GM23248 (cell line): Measurements from ENCODE around the gene NECTIN4. TPM values are rescaled to one million over a fixed set of nuclear protein-coding genes. Genes with fewer than 3 reads are reported as not detected.

Experiments
- DNase-seq: peaks from one replicate; pipeline ENCODE4 v3.0.0-alpha.2; 2015
- H2AFZ ChIP-seq: fragments of 200-600 bp; sonication (generic); 2 replicates; pipeline ENCODE4 v1.6.1; 2016; ENCODE audit warnings: antibody characterized with exemption
- H3F3A ChIP-seq: fragments of 200-600 bp; sonication (generic); 2 replicates; pipeline ENCODE4 v1.6.1; 2016; ENCODE audit warnings: mild to moderate bottlenecking, antibody characterized with exemption, mixed run types; ENCODE audit not compliant: insufficient read depth
- H3K27ac ChIP-seq: fragments of 200-600 bp; sonication (generic); 2 replicates; pipeline ENCODE4 v1.5.1; 2016; ENCODE audit warnings: mild to moderate bottlenecking
- H3K27me3 ChIP-seq: fragments of 200-600 bp; sonication (generic); replicated peaks from 2 replicates; pipeline ENCODE4 v1.6.1; 2016; ENCODE audit warnings: mild to moderate bottlenecking; ENCODE audit not compliant: insufficient read depth
- H3K36me3 ChIP-seq: fragments of 200-600 bp; sonication (generic); 2 replicates; pipeline ENCODE4 v1.6.1; 2016; ENCODE audit warnings: low read depth, mild to moderate bottlenecking
- H3K4me1 ChIP-seq: fragments of 200-600 bp; sonication (generic); 2 replicates; pipeline ENCODE4 v1.6.1; 2016; ENCODE audit warnings: mild to moderate bottlenecking; ENCODE audit not compliant: insufficient read depth
- H3K4me2 ChIP-seq: fragments of 200-600 bp; sonication (generic); one replicate; pipeline ENCODE4 v1.6.1; 2016; ENCODE audit warnings: mild to moderate bottlenecking; ENCODE audit not compliant: unreplicated experiment
- H3K4me3 ChIP-seq: fragments of 200-600 bp; sonication (generic); 2 replicates; pipeline ENCODE4 v1.5.1; 2016; ENCODE audit warnings: mild to moderate bottlenecking
- H3K79me2 ChIP-seq: fragments of 200-600 bp; sonication (generic); 2 replicates; pipeline ENCODE4 v1.6.1; 2016; ENCODE audit warnings: mild to moderate bottlenecking; ENCODE audit not compliant: insufficient read depth
- H3K9ac ChIP-seq: fragments of 200-600 bp; sonication (generic); 2 replicates; pipeline ENCODE4 v1.6.1; 2016; ENCODE audit warnings: mild to moderate bottlenecking
- H3K9me2 ChIP-seq: fragments of 200-600 bp; sonication (generic); 2 replicates; pipeline ENCODE4 v1.6.1; 2016; ENCODE audit warnings: mixed run types, mild to moderate bottlenecking, moderate library complexity; ENCODE audit not compliant: insufficient read depth
- H3K9me3 ChIP-seq: fragments of 200-600 bp; sonication (generic); one replicate; pipeline ENCODE4 v1.6.1; 2017; ENCODE audit warnings: low read depth
- H4K20me1 ChIP-seq: fragments of 200-600 bp; sonication (generic); 2 replicates; pipeline ENCODE4 v1.6.0; 2016; ENCODE audit not compliant: insufficient read depth
- EZH2 ChIP-seq: fragments of 200-600 bp; sonication (generic); IDR thresholded peaks from 2 replicates; pipeline ENCODE4 v1.6.1; 2018; ENCODE audit warnings: antibody characterized with exemption, mild to moderate bottlenecking; ENCODE audit not compliant: insufficient read depth, poor library complexity, severe bottlenecking
- EZH2phosphoT487 ChIP-seq: fragments of 200-600 bp; sonication (generic); IDR thresholded peaks from 2 replicates; pipeline ENCODE4 v1.6.1; 2018; ENCODE audit warnings: antibody characterized with exemption, moderate library complexity, mild to moderate bottlenecking, low read depth; ENCODE audit not compliant: insufficient read depth
- WGBS, 2 experiments: methylation state at CpG; one replicate each; pipeline ENCODE4 v1.1.6; 2015 to 2017; ENCODE audit warnings: low lambda C conversion rate in 2 of 2, low coverage in 1 of 2; ENCODE audit errors: missing lambda C conversion rate in 2 of 2; 5-methylcytosine and 5-hydroxymethylcytosine counted together
- in situ Hi-C: fragments of 300-500 bp; cut with MboI; formaldehyde crosslinking; loops from 2 replicates; pipeline ENCODE4 v1.15.0; 2020
- polyA plus RNA-seq: library from polyadenylated mRNA; unstranded; fragments of >200 nt; fragmentation: Nextera tagmentation; extraction: Ambion mirVana; gene quantifications from 2 replicates; pipeline ENCODE4 v1.2.1, GENCODE V29; 2016
- total RNA-seq: library from RNA; depleted of rRNA; stranded (reverse); fragments of >200 nt; shearing (Covaris generic); gene quantifications from 2 replicates; pipeline ENCODE4 v1.2.3, GENCODE V29; 2014

The NECTIN4 gene
- total and polyA plus RNA-seq, 2 experiments from 2014 or later = 0.40 to 0.54 TPM

GRCh38 chr1:161132410-161133219 is 43.3 kb upstream of the NECTIN4 start, which contains the start of gene DEDD:
Gene DEDD, minus strand, starts transcription at chr1:161132667. Its CDS starts 8,205 bp downstream, at chr1:161124462.
- WGBS, 2 experiments = 0 to 2% methylated on average over 30 to 68 of the region's 68 CpGs
- Histone ChIP-seq H3K27me3 (no peaks in the 10 kb centered on the region), H3K4me3 (peak within 1 kb of the TSS; percentile 98), H3F3A (peaks cover 15% of the 10 kb centered on the region), H3K9me2 (no peaks in the 10 kb centered on the region), H3K79me2 (peaks cover 92% of the 10 kb centered on the region), H3K9me3 (no peaks in the 10 kb centered on the region), H3K4me1 (peaks cover 21% of the 10 kb centered on the region), H4K20me1 (no peaks in the 10 kb centered on the region), H2AFZ (peak within 1 kb of the TSS; percentile 93), H3K9ac (peak within 1 kb of the TSS; percentile 91), H3K4me2 (peak within 1 kb of the TSS; percentile 86), H3K36me3 (peaks cover 18% of the 10 kb centered on the region), H3K27ac (peak within 1 kb of the TSS; percentile 88)
- TF ChIP-seq EZH2phosphoT487 = no peak
- no peak for TF ChIP-seq EZH2
- in situ Hi-C loops = no loop called here
- DNase-seq = peak; percentile 97

GRCh38 chr1:161131523-161132409 is 42.4 kb upstream of the NECTIN4 start:
- WGBS, 2 experiments = 1% methylated on average over 7 to 22 of the region's 22 CpGs
- no peaks in the 10 kb centered on the region for H4K20me1 ChIP-seq
- DNase-seq = peak; percentile 59
- in situ Hi-C loops = no loop called here
- peaks cover 11% of the 10 kb centered on the region for H3F3A ChIP-seq
- peak overlapping the region; percentile 93 for H2AFZ ChIP-seq
- no peaks in the 10 kb centered on the region for H3K9me2 ChIP-seq
- H3K27ac ChIP-seq = peak overlapping the region; percentile 88
- H3K27me3 ChIP-seq = no peaks in the 10 kb centered on the region
- H3K4me2 ChIP-seq = peak overlapping the region; percentile 86
- H3K36me3 ChIP-seq = peaks cover 26% of the 10 kb centered on the region
- TF ChIP-seq EZH2phosphoT487 (no peak), EZH2 (no peak)
- peak overlapping the region; percentile 98 for H3K4me3 ChIP-seq
- peaks cover 92% of the 10 kb centered on the region for H3K79me2 ChIP-seq
- peaks cover 21% of the 10 kb centered on the region for H3K4me1 ChIP-seq
- H3K9ac ChIP-seq = peak overlapping the region; percentile 91
- no peaks in the 10 kb centered on the region for H3K9me3 ChIP-seq

GRCh38 chr1:161130266-161130665 is 40.9 kb upstream of the NECTIN4 start:
- 46 to 53% methylated on average over 1 of the region's 1 CpG for WGBS, 2 experiments
- H3F3A ChIP-seq = peaks cover 12% of the 10 kb centered on the region
- peaks cover 28% of the 10 kb centered on the region for H3K36me3 ChIP-seq
- in situ Hi-C loops = no loop called here
- TF ChIP-seq EZH2 (no peak), EZH2phosphoT487 (no peak)
- no peak for DNase-seq
- no peaks in the 10 kb centered on the region for H3K9me2 ChIP-seq
- H3K9me3 ChIP-seq = no peaks in the 10 kb centered on the region
- 0 out of 2 replicates have a peak overlapping the region, but pooled peaks have one; percentile 88 for H3K27ac ChIP-seq
- H2AFZ ChIP-seq = no peak overlapping the region
- peak overlapping the region; percentile 86 for H3K4me2 ChIP-seq
- H3K4me1 ChIP-seq = peaks cover 21% of the 10 kb centered on the region
- H3K9ac ChIP-seq = peak overlapping the region; percentile 91; the same call in 1 of the 2 replicates
- H3K79me2 ChIP-seq = peaks cover 95% of the 10 kb centered on the region
- H3K4me3 ChIP-seq = peak overlapping the region; percentile 98; the same call in 1 of the 2 replicates
- no peaks in the 10 kb centered on the region for H3K27me3 ChIP-seq
- H4K20me1 ChIP-seq = no peaks in the 10 kb centered on the region
